Medulla oblongata (tissue), 1 donor: Measurements from ENCODE around the gene ARHGAP10.

Experiments used
- DNase-seq: peaks from one replicate; pipeline ENCODE4 v3.0.0-alpha.2; 2015; ENCODE audit errors: extremely low spot score

Gene ARHGAP10

DNA sequence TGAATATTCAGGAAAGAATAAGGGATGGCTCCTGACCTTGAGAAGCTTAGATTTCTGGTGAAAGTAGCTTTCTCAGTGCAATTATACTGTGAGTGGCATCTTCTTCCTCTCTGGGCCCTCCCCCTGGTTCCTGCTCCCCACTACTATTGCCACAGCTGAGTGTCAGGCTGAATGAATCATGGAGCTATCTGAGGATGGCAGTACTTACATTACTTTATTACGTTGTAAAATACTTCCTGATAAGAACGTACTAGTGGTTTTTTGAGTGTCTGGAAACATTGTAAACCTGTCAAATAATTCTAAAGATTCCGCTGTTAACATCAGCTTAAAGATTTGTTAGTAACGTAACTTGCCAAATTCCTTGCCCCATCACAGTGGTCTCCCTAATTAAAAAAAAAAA lies 36.2 kb downstream of the ARHGAP10 start:
- DNase-seq, result no peak

DNA sequence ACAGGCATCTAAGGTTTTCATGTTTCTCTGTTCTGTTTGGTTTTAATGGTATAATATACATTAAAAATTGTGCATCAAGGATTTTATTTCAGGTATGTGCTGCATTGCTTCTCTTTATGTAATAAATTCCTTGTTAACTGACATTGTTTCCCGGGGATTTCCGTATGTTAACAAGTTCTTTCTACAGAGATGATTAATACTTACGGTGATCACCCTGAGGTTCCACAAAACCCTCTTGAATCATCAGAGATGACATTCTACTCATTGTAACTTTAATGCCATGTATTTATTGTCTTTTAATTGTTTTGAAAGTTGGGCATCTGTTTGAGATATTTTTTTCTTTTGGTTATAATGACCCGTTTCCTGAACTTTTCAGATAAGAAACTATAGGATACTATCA lies 37.5 kb downstream of the ARHGAP10 start:
- DNase-seq, result no peak

DNA sequence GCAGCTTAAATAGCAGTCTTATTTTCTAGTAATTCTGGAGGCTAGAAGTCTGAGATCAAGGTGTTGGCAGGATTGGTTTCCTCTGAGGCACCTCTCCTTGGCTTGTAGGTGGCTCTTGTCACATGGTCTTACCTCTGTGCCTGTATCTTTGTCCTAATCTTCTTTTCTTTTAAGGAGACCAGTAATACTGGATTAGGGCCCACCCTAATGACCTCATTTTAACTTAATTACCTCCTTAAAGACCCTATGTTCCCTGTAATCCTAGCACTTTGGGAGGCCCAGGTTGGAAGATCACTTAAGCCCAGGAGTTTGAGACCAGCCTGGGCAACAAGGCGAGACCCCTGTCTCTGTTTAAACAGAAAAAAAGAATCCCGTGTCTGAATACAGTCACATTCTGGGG lies 38.9 kb downstream of the ARHGAP10 start:
- DNase-seq, result no peak

DNA sequence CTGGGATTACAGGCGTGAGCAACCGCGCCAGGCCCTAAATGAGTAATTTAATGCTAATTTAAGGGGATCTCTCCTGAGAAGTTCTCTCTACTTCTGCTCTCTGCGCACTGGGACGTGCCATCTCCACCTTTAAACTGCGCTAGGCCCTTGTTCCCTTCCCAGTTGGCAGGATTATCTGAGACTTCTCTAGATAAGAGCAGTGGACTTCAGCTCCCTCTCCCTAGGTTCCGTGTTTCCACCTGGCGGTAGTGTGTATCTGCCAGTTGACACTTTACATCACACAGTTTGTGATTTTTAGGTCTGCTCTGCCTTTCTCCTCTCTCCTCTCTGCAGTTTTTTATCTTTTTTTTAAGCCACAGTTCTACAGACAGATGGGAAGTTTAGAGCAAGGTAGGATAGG lies 40.2 kb downstream of the ARHGAP10 start:
- no peak for DNase-seq

DNA sequence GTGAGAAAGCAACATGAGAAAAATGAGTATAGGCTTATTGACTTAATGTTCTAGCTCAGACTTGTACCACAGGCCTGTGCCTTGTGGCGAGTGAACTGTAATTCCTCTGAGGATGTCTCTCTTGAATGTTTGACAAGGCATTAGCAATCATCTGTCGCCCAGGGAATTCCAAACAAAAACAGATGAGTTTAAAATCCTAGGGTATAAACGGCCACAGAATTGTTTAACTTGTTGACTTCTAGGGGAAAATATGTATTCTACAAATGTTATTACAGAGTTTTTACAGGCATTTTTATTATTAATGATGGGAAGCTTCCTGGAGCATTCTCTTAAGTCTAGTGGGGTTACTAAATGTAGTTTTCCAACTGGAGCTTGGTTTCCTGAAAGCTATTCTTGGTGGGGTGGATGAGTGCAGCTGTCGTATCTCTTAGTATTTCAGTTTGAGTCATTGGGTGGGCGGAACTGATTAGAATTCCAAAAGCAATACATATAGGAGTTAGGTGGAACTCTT lies 40.6 kb downstream of the ARHGAP10 start:
- no peak for DNase-seq

DNA sequence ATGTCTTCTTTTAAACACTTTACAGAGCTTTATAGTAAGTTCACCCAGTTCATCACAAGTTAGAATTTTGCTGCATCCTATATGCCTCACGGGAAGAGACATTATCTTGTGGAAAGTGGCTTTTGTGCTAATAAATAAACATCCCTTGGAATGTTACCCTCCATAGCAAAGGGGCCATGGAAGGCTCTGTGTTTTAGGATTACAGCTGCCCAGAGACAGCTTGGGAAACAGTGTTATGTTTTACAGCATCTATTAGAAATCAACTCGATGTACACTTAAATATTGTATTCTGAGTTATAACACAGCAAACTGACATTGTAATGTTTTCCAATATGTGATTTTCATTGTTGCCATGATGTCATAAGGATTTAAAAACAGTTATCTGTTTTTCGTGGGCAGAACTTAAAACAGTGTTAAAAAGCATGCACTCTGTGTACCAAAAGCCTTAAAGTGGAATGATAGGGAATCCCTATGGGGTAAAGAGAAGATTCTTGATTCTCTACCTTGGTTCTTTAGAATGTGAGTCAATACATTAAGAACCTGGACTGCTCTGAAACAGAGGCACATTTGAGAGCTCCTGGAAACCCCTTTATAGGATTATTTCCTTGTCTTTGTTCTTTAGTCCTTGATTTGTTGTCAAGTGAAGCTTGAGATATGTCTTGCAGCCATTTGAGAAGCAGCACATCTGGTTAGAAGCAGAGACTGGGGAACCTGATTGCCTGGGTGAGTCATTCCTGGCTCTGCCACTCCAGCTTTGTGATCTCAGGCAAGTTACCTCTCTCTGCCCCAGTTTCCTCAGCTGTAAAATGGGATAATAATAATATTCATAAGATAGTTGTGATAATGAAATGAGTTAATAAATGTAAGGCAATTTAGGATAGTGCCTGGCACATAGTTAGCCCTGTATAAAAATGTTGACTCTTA lies 41.6 kb downstream of the ARHGAP10 start:
- DNase-seq, result no peak

DNA sequence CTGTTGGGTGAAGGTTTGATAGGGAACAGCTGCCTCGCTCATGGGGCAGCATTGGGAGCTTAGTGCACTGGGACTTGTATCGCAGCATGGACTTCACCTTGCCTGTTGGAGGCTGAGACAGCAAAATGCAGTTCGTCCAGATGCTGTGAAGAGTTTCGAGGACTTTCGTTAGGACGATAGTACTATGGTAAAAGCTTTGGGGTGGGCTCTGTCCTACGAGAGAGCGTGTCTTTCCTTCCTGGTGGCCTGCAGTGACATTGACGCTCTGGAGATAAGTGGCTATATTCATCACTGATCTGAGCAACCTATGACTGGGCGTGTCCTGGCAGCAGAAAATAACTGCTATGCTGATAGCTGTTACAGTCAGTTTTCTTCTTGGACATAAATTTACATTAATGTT lies 44.8 kb downstream of the ARHGAP10 start:
- no peak for DNase-seq

DNA sequence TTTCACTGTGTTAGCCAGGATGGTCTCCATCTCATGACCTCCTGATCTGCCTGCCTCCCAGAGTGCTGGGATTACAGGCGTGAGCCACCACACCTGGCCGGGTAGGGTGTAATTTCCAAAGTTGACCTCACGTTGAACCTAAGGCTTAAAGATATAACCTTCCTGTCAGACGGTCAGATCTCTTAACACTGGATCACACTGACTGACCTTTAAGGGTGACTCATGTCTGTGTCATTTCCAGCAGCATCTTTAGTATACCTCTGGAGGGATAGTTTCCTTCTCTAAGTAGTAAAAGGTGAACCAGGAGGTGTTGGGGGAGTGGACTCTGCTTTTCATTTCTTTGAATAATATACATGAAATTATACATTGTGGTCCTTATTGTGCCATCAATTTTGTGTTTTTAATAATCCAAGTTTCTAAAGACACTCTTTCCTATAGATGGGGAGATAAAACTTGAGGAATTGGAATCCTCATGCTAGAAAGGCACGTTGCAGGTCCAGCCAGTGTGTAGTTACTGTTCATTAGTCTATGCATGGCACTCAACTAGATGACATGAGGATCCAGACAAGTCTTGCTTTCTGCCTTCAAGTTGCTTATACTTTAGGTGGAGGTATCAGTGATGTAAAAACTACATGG lies 45.7 kb downstream of the ARHGAP10 start:
- no peak for DNase-seq

DNA sequence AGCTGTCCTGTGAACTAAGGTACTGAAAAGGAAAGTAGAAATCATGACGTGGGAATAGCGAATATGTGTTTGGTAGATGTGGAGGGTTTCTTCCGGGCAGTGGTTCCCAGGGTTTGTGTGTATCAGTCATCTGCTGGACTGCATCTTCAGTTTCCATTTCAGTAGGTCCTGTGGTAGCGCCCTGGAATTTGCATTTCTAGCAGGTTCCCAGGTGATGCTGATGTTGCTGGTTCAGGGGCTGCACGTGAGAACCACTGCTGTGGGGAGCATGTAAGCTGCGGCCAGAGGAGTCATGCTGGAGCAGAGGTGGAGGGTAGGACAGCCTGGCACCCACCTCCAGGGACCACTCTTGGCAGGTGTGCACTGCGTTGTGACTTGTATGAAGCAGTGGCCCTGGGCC lies 47.1 kb downstream of the ARHGAP10 start:
- no peak for DNase-seq

DNA sequence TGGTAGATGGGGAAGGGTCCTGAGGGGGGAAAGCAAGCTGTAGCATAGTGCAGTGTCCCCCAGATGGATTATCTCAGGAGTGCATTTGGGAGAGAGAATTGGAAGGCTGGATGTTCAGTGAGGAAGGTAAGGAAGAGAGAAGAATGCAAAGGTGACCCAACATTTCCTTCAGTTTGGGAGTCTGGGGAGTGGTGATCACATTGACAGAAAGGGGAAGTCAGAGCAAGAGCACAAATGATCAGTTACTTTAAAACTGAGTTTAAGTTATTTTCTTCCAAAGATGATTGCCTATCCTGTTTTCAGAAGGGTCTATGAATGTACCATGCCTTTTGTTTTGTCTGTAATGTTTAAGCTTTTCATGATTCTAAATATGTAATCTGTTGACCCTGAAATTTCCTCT lies 47.6 kb downstream of the ARHGAP10 start:
- DNase-seq, result no peak

DNA sequence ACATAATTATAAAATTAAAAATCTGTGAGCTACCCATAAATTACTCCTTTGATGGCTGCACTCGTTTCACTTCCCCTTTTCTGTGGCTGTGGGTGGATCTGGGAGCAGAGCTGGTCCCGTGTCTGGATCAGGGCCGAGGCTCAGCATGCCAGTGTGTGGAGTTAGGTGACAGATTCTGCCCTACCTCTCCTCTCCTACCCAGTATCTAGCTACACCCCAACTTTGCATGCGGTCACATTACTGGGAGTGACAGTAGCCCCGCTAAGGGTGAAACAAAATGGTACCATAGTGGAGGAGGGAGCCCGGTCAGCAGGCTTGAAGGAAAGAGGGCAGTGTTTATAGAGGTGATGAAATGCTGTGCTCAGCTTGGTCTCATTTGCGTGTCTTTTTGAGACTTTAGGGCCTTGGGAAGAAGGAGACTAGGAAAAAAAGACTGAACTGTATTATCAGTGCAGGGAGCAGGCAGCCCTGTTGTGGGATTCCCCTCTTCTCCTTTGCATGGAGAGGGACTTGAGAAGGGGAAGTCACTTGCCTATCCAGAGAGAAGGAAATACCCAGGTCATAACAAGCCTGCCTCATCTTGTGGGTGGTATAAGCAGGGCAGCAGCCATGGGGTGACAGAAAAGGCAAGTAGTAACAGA lies 48.4 kb downstream of the ARHGAP10 start:
- peak; percentile 23 for DNase-seq

DNA sequence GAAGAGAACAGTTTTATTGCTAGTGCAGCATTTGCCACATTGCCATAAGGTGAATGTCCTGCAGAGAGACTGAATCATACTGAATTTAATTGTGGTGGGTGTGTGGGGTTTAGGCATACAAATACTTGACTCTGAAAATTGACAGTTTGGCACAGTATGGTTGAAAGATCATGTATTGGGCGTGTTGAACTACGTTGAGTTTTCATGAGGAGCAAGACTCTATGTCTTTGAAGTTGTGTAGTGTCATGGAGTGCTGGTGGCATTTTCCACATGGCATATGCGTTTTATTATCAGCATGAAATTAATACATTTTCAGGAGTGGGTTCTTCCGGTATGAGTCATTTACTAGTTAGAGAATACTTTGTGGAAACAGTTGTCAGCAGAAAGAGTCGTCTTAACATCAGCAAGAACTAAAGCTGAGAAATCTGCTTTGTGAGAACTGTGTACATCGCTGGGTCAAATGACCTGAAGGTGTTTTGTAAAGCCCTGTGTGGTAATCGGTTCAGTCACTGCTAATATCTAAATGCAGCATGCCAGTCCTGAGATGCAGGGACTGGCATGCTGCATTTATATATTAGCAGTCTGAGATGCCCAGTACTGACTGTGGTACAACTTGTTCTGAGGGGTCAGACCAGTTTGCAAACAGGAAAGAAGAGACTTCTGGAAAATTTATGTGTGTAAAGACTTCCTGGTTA lies 50.3 kb downstream of the ARHGAP10 start:
- DNase-seq, result no peak

DNA sequence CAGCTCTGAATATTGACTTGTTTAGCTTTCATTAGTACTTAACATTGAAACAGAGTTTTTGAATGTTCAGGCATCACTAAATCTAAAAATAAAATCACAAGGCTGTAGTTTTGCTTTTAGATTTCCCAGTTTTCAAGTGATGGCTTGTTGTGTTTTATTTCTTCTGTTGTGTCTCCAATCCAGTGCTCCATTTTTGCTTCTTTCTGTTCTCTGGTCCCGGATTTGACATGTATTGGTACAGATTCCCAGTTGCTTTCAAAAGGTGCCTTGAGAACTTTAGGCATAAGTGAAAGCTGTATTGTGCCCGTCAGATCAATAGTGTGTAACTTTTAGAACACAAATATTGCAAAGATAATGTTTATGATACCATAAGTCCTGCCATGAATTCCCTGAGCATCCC lies 53.2 kb downstream of the ARHGAP10 start:
- DNase-seq, result no peak

DNA sequence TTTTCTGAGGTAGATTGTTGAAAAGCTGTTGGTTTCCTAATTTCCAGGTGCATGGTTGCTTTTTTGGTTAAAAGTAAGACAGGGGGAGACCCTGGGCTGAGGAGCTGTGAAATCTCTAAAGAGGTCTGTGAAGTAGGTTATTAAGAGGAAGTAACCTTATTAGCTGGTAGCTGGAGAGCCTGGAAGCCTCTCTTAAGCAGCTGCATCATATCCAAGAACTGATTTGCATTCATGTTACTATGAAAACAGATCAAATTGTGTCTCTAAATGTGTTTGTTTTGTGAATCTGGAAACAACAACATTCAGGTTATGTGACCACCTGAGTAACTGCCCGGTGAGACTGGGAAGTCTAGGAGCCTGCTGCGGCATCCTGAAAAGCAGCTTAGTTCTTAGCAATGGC lies 54.1 kb downstream of the ARHGAP10 start:
- no peak for DNase-seq

DNA sequence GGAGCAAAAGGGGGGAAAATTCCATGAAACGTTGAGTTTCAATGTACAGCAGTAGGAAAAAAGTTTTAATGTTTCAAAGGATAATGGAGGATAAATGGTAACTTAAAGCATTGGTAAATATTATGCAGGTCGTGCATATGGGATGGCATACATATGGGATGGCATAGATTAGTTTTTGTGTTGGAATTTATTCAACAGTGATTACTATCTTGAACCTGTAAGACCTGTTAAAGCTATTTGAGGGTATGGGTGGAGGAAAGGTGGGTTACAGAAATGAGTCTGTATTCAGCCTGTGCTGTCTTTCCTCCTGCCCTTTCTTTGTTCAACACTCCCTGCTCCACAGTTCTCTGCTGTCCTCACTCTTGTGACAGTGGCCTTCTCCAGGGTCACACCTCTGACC lies 54.6 kb downstream of the ARHGAP10 start:
- no peak for DNase-seq

DNA sequence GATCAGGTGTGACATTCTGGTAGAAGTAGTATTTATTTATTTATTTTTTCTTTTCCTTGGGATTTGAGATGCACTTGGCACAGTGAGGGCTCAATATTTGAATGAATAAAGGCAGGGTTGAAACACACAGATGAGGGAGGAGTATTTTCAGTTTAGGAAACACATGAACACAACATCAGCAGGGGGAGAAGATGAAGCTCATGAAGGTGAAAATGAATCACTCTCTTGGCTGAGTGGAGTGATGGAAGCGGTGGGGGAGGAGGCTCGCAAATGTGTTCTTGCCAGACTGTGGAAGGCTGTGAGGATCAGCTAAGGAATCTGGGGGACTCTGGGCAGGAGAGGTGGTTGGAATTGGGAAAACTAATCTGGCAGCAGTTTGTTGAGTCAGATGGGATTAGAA lies 55.3 kb downstream of the ARHGAP10 start:
- no peak for DNase-seq

DNA sequence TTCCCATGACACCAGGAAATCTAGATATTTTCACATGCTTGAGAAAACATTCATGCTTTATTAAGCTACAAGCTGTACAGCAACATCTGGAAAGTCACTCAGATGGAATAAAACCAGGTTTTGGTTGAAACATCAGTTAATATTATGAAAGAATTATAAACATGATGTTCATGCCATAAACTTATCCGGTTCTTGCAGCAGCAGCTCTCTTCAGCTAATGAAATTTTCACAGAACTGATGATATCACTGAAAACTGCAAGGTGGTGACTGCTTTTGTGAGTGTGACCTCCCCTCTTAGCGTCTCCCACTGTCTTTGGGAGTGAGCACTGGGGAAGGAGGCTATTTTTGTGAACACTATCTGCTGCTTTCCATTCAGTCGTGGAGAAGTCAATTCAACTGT lies 56.9 kb downstream of the ARHGAP10 start:
- no peak for DNase-seq

DNA sequence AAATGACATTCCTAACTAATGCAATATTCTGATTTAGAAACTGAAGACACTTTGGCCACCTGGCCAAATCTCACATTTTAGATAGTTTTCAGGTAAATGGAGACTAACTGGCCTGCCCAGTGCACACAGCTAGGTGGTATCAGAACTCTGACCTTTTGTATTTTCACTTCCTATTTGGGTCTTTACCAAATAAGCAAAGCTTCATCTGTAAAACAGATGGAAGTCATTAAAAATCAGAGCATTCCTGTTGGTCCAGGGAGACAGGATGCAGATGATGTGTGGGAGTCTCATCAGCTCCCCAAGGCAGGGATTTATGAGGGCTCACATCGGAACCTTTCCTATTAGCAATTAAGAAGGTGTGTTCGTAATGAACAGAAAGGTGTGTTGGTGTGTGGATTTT lies 57.7 kb downstream of the ARHGAP10 start:
- DNase-seq, result no peak

DNA sequence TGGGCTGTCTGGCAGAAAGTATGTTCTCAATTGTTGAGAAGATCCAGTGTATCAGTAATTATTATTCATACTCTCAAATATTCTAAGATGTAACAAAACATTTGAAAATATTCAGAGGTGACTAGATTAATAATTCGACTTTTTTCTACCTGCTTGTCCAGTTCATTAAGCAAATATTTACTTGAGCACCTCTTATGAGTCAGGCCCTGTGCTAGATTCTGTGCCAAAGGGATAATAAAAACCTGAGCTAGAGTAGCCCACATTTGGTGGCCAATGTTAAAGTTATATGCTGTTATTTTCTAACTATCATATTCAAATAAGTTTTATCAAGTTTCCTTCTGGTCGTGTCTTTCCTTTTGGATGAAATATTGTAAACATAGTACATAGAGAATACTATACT lies 58.5 kb downstream of the ARHGAP10 start:
- no peak for DNase-seq

DNA sequence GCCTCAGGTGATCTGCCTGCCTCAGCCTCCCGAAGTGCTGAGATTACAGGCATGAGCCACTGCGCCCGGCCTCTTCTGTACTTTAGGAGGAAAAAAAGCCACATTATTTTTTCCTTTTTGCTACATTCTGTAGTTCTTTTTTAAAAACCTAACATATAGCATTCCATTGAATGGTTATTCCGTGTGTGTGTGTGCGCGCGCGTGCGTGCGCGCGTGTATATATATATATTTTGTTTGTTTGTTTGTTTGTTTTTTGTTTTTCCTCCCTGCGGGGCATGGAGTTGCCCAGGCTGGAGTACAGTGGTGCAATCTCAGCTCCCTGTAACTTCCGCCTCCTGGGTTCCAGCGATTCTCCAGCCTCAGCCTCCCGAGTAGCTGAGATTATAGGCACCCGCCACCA lies 59.5 kb downstream of the ARHGAP10 start:
- DNase-seq, result no peak

DNA sequence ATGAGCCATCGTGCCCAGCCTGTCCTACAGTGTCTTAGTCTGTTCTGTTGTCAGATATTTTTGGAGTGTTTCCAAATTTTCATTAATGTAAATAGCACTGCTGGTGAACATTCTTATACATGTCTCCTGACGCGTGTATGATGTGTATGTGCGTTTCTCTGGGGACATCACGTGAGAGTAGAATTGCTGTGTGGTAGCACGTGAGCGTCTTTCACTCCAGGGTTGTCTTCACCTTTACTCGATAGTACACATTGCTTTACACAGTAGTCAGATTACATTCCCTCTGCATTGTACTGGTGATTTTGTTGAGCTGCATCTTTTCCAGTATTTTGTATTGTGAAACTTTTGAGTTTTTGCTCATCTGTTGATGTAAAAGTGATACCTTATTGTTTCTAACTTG lies 60.0 kb downstream of the ARHGAP10 start:
- DNase-seq, result no peak
